ACC112 (cell line): Measurements from ENCODE around the gene PARD6G.
"Not testable (repeated sequence)": the region's sequence is repeated elsewhere in the genome, so short reads cannot be mapped to it uniquely, and the experiment has no call there.

Experiments used
- H2AFZ ChIP-seq: fragments of 200-600 bp; sonication (generic); one replicate; pipeline ENCODE4 v1.6.0; 2017; ENCODE audit warnings: antibody characterized with exemption, low read length; ENCODE audit not compliant: unreplicated experiment
- H3K27ac ChIP-seq: fragments of 200-600 bp; sonication (generic); 2 replicates; pipeline ENCODE4 v1.5.1; 2014; ENCODE audit warnings: low read depth, mild to moderate bottlenecking, antibody characterized with exemption, low read length, moderate library complexity
- H3K27me3 ChIP-seq: fragments of 200-600 bp; sonication (generic); 2 replicates; pipeline ENCODE4 v1.6.1; 2014; ENCODE audit warnings: mild to moderate bottlenecking, antibody characterized with exemption, low read length, moderate library complexity, mixed read lengths; ENCODE audit not compliant: insufficient read depth
- H3K36me3 ChIP-seq: fragments of 200-600 bp; sonication (generic); 2 replicates; pipeline ENCODE4 v1.6.1; 2016; ENCODE audit warnings: mild to moderate bottlenecking, antibody characterized with exemption, low read length, moderate library complexity, mixed read lengths; ENCODE audit not compliant: insufficient read depth
- H3K4me1 ChIP-seq: fragments of 200-600 bp; sonication (generic); one replicate; pipeline ENCODE4 v1.6.1; 2016; ENCODE audit warnings: low read length, mixed read lengths; ENCODE audit not compliant: insufficient read depth, unreplicated experiment, control insufficient read depth
- H3K4me3 ChIP-seq: fragments of 200-600 bp; sonication (generic); 2 replicates; pipeline ENCODE4 v1.5.1; 2014; ENCODE audit warnings: mild to moderate bottlenecking, low read depth, low read length
- H3K79me2 ChIP-seq: fragments of 200-600 bp; sonication (generic); one replicate; pipeline ENCODE4 v1.6.0; 2016; ENCODE audit warnings: low read length; ENCODE audit not compliant: control insufficient read depth, unreplicated experiment, insufficient read depth

The PARD6G gene

DNA sequence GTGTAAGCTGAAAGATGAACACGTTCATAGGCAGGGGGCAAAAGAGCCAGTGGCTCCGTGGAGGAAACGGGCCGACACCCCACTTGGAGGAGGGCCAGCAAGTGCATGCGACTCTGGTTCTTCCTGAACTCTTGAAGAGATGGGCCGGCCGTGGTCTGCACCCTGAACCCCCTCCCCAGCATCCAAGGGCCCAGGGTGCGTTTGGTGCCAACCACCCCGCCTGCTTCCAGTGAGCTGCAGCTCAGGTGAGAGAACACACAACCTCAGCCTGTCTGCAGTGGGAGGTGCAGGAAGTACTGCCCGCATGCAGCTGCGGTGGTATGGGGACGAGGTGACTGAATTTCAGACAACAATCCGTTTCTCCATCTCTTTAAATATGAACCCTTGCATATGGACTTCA lies 79.4 kb downstream of the PARD6G start:
- H3K4me3 ChIP-seq: no peak overlapping the region
- H3K4me1 ChIP-seq: no peaks in the 10 kb centered on the region
- no peak overlapping the region for H3K27ac ChIP-seq
- no peak overlapping the region for H2AFZ ChIP-seq
- H3K79me2 ChIP-seq: no peaks in the 10 kb centered on the region
- H3K36me3 ChIP-seq: no peaks in the 10 kb centered on the region
- no peaks in the 10 kb centered on the region for H3K27me3 ChIP-seq

GRCh38 chr18:80167331-80167730 lies 80.0 kb downstream of the PARD6G start:
- no peak overlapping the region for H3K27ac ChIP-seq
- H3K79me2 ChIP-seq: no peaks in the 10 kb centered on the region

GRCh38 chr18:80166725-80167124 lies 80.6 kb downstream of the PARD6G start:
- Histone ChIP-seq H3K27me3 (no peaks in the 10 kb centered on the region), H3K27ac (no peak overlapping the region), H3K4me3 (no peak overlapping the region), H3K79me2 (no peaks in the 10 kb centered on the region), H3K36me3 (no peaks in the 10 kb centered on the region), H3K4me1 (no peaks in the 10 kb centered on the region), H2AFZ (no peak overlapping the region)

More at GRCh38 chr18:80167331-80167730, 80.0 kb downstream of the PARD6G start:
- Histone ChIP-seq H3K36me3 (no peaks in the 10 kb centered on the region), H3K27me3 (no peaks in the 10 kb centered on the region), H2AFZ (no peak overlapping the region), H3K4me1 (no peaks in the 10 kb centered on the region), H3K4me3 (no peak overlapping the region)

- H3K4me3 ChIP-seq: no peak overlapping the region
- no peaks in the 10 kb centered on the region for H3K36me3 ChIP-seq
- no peaks in the 10 kb centered on the region for H3K4me1 ChIP-seq
- H3K79me2 ChIP-seq: no peaks in the 10 kb centered on the region
- no peak overlapping the region for H2AFZ ChIP-seq
- H3K27ac ChIP-seq: no peak overlapping the region
- no peaks in the 10 kb centered on the region for H3K27me3 ChIP-seq
Measured at GRCh38 chr18:80166240-80166639, 81.1 kb downstream of the PARD6G start.

DNA sequence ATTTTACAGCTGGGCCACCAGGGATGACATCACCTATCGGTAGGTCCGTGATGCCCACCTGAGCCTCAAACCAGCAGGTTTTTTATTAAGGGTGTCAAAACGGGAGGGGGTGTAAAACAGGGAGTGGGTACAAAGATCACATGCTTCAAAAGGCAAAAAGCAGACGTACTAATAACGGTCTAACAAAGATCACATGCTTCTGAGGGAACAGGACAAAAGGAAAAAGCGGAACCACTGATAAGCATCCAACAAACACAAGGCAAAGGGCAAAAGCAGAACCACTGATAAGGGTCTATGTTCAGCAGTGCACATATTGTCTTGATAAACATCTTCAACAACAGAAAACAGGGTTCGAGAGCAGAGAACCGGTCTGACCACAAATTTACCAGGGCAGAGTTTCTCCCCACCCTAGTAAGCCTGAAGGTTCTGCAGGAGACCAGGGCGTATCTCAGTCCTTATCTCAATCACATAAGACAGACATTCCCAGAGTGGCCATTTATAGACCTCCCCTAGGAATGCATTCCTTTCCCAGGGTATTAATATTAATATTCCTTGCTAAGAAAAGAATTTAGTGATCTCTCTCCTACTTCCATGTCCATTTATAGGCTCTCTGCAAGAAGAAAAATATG lies 82.5 kb downstream of the PARD6G start:
- H3K4me3 ChIP-seq, H3K4me1 ChIP-seq, H3K27ac ChIP-seq: not testable (repeated sequence)

GRCh38 chr18:80163183-80163582 lies 84.1 kb downstream of the PARD6G start:
- Histone ChIP-seq H3K27me3 (no peaks in the 10 kb centered on the region), H3K27ac (no peak overlapping the region), H3K4me3 (no peak overlapping the region), H3K79me2 (no peaks in the 10 kb centered on the region), H3K4me1 (no peaks in the 10 kb centered on the region), H2AFZ (no peak overlapping the region), H3K36me3 (no peaks in the 10 kb centered on the region)

More for the DNA sequence above, 82.5 kb downstream of the PARD6G start:
- H3K36me3 ChIP-seq, H3K79me2 ChIP-seq, H2AFZ ChIP-seq, H3K27me3 ChIP-seq: not testable (repeated sequence)

DNA sequence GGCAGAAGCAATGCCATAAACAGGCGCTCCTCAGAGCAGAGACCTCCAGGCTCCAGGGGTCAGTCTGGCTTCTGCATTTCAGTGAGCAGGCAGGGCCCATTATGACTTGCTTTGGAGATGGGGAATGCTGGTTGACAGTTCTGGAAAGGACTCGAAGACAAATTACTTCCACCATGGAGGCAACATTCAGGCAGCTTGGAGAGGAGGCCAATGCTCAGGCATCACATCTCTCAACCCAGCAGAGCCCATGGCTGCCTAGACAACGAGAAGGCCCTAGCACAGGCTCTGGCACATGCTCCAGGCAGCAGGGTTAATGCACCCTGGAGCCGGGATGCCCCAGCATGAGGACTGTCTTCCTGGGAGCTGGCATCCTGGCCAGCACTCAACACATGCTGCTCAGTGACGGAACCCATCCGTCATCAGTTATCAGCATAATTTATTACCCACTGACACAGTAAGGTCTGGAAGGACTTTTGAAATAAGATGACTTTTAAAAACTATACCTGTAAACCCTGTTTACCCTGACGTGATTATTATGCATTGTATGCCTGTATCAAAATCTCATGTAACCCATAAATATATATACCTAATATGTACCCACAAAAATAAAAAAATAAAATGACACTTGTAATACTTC lies 85.4 kb downstream of the PARD6G start:
- no peaks in the 10 kb centered on the region for H3K36me3 ChIP-seq
- no peak overlapping the region for H3K27ac ChIP-seq
- no peak overlapping the region for H3K4me3 ChIP-seq
- H3K4me1 ChIP-seq: no peaks in the 10 kb centered on the region
- H3K79me2 ChIP-seq: no peaks in the 10 kb centered on the region
- H3K27me3 ChIP-seq: no peaks in the 10 kb centered on the region
- H2AFZ ChIP-seq: no peak overlapping the region

DNA sequence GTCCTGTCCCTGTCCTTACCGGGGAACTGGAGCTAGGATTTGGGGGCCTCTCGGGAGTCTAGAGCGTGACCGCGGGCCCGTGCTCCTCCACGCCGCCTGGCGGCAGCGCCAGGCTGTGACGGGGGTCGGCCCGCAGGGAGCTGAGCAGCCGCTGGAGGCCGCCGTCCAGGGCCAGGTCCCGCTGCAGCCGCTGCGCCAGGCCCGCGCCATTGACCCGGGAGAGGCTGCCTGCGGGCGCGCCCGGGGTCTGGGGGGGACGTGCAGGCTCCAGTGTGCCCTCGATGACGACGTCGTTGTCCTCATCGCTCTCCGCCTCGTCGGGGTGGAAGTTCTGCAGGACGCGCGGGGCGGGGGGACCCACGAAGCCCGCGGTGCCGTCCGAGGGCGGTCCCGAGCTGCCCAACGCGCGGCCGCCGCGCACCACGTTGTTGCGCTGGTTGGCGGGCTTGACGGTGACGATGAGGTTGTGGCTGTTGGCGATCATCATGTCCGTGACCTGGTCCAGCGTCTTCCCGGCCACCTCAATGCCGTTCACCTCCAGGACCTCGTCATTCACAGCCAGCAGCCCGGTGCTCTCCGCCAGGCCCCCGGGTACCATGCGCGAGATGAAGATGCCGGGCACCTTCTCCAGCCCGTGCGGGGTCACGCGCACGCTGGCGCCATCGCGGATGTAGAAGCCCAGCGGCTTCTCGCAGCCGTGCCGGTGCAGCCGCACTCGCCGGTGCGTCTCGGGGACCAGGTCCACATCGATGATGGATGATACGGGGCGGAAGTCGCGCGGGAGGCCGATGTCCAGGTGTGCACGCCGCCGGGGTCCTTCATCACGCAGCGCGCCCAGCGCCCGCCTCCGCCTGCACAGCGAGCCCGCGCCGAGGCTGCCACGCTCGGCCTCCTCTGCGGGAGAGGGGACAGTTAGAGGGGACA lies 87.3 kb downstream of the PARD6G start:
- no peak overlapping the region for H3K27ac ChIP-seq

DNA sequence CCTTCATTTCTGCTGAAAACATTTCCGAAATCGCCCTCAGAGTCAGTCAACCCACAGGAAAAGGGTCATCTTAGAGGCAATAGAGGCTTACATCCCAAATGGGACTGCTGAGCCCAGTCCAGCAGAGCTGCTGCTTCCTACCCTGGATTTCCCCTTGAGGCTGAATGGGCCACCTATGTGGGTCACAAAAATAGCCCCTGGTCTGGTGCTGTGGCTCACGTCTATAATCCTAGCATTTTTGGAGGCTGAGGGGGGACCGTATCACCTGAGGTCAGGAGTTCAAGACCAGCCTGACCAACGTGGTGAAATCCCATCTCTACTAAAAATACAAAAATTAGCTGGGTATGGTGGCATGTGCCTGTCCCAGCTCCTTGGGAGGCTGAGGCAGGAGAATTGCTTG lies 88.9 kb downstream of the PARD6G start:
- Histone ChIP-seq H3K27ac (no peak overlapping the region), H3K79me2 (no peaks in the 10 kb centered on the region), H3K27me3 (no peaks in the 10 kb centered on the region), H3K4me3 (no peak overlapping the region), H3K36me3 (no peaks in the 10 kb centered on the region), H3K4me1 (no peaks in the 10 kb centered on the region), H2AFZ (no peak overlapping the region)

More for the DNA sequence above, 87.3 kb downstream of the PARD6G start:
- H3K4me1 ChIP-seq: no peaks in the 10 kb centered on the region
- no peak overlapping the region for H2AFZ ChIP-seq
- no peaks in the 10 kb centered on the region for H3K79me2 ChIP-seq
- H3K4me3 ChIP-seq: no peak overlapping the region
- no peaks in the 10 kb centered on the region for H3K27me3 ChIP-seq
- no peaks in the 10 kb centered on the region for H3K36me3 ChIP-seq

DNA sequence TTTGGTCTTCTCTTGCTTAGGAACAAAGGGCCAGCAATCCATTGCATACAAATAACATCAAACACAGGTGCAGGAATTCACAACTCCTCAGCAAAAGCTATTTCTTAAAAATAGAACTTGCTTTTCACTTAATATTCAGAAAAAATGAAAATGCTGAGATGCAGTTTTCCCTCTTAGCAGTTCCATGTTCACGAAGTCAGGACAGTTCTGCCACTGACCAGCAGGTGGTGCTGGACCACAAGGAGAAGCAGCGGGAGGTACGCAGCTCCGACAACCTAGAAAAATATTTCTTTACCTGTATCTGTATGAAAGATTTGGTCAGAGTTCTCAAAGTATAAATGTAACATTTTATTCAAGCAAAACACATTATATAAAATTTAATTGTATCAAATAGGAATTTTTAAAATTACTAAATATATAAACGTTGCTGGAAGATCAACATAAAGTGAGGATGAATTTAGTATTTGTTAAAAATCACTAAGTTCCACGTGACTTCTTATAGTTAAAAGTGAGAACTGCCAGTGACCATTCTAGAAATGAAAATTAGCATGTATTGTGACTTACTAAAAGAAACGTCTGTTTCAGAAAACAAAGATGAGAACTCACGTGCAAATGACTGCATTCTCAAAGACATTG lies 89.5 kb downstream of the PARD6G start:
- H3K4me3 ChIP-seq: no peak overlapping the region
- no peaks in the 10 kb centered on the region for H3K36me3 ChIP-seq

More for the DNA sequence above, 89.5 kb downstream of the PARD6G start:
- H3K79me2 ChIP-seq: no peaks in the 10 kb centered on the region
- H2AFZ ChIP-seq: no peak overlapping the region
- H3K4me1 ChIP-seq: no peaks in the 10 kb centered on the region
- H3K27me3 ChIP-seq: no peaks in the 10 kb centered on the region
- H3K27ac ChIP-seq: no peak overlapping the region
